HG03575 (cell line): ENCODE measurements around the gene SCUBE1.

Experiments used
- ATAC-seq: cut with Tn5 transposase; IDR thresholded peaks from one replicate; pipeline ENCODE4 v1.9.1; 2021; ENCODE audit not compliant: unreplicated experiment, insufficient number of reproducible peaks, low FRiP score; ENCODE audit errors: extremely low read depth

Gene SCUBE1

DNA sequence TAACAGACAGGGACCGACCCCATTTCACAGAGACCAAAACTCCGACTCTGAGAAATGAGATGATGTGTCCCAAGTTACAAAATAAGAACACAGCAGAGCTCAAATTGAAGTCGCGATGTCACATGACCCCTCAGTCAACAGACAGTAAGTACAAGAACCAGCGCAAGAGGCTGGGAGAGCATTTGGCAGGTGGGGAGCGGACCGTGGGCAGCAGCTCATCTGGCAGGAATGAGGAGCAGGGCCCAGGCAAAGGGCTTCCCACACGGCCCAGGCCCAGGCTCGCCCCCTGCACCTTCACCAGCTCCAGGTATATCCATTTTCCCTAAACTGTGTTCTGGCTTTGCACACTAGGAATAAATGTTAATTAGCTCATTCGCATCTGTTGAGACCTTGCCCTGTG, 34.3 kb downstream of the SCUBE1 start:
- no peak for ATAC-seq

DNA sequence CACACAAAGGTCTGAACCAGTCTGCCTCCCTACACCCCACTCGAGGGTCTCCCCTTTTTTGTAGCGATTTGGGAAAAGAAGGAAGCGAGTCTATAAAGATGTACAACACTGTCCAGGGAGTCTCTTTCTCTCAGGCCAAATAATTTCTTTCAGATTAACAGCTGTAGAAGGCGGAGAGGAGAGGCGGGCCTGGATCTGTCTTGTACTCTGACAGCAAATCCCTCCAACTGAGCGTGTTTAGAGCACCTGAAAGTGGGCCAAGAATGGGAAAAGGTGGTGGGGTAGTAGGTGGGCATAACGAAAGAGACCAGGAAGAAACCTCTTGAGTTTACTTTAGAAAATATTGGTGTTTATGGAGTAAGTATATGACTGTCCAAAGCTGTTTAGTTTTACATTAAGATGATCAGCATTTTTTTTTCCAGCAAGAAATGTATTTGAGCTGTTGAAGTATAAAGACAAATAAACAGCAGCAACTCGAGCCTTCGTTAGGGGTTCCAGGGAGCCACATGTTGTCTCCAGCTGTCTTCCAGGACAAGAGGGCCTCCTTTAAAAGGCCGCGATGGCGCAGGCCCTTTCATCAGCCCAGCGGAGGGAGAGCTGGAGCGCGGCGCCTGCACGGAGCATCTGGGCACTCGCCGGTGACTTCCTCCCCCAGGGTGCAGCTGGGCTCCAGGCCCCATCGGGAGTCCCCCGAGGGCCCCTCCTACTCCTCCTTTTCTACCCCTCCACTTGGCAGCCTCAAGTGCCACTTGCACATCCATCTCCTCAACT, 34.9 kb downstream of the SCUBE1 start:
- no peak for ATAC-seq

DNA sequence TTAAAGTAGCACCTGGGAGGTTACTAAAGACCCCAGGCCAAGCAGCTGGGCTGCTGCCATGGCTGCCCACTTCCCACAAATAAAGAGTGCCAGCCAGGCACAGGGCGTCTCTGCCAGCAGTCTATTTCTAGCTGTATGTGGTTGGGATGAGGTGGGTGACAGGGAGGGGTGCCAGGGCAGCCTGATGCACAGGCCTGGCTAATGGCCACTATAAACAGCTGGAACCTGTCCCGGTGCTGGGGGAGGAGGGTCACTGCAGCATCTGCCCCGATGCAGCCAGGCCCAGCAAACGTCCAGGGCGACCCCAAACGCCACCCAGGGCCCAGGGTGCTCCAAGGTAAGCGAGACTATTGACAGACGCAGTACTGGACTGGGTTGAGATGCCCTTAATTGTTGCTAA, 37.4 kb downstream of the SCUBE1 start:
- ATAC-seq: no peak

DNA sequence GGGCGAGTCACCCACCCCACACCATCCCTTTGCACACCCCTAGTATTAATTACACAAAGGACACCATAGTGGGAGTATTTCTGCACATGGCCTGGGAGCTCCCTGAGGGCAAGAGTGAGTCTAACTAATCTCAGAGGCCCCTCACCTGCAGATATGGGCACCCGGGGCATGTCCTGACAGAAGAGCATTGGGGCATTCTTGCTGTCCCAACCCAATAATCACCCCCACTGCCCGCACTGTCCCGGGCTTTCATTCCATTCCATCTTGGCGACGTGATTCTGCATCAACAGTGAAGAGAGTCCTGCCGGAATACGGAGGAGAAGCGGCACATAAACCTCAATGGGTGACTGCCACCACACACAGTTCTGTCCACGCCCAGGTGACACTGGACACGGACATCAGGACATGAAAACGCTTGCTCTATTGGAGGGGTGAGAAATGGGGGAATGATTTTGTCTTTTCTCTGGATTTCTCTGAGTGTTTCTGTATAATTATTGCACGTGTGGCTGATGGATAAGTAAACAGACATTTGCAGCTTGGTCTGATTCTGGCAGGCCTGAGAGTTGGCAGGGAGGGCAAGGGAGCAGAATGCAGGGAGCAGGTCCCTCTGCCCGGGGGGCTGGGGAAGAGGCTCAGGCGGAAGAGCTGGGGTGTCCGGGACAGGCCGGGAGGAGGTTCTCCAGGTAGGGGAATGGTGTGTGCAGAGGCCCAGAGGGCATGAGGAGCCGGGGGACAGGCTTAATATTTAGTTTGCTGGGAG, 38.2 kb downstream of the SCUBE1 start:
- no peak for ATAC-seq

DNA sequence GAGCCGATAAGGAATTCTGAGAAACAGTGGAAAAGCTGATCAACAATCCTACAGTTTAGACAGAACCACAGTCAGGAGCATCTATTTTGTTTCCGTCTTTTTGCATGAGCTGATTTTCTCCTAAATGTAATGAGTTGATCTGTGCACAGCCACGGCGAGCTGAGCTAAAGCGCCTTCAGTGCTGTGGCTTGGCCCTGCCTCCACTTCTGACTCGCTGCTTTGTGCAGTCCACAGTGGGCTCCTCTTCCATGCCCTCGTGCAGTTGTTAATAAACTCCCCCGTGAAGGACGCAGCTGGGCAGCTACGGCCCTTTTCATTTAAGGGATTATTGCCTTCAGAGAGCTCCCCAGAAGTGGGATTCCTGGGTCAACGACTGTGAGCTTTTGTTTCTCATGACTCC, 39.4 kb downstream of the SCUBE1 start:
- ATAC-seq: no peak

DNA sequence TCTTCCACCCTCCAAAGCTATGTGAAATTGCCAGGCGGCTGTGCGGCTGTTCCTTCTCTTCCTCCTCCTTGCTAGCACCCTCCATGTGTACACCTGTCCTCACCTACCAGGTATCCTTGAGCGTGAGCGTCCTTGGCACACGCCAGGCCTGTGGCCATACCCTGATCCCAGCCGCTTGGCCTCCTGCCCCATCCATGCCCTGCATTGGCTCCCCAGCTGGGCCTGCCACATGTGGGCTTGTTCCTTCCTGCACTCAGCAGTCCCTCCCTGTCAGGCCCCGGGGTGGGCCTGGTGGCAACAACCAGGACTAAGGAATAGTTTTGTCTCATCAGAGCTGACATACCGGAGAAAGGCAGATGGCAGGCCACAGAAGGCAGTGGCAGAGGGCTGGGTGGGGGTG, 40.0 kb downstream of the SCUBE1 start:
- ATAC-seq: no peak

DNA sequence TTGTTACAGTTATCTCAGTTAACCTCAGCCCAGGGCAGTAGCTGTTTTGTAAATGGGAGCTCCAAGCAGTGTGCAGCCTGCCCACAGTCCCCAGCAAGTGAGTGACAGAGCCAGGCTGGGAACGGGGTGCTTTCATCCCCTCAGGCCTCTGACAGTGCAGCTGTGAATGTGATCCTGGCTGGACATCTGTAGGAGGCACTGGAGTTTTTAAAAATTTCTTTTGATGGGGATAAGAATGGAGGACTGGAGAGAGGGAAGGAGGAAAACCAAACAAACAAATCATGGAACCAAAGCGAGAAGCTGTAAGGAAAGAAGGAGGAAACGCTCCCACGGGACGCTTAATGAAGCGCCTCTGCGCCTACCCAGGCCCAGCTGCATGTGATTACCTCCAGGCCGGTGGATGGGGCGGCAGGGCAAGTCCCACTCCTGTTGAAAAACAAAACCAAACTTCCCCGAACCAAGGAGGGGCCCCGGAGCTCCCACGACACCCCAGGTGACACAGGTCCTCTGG, 40.6 kb downstream of the SCUBE1 start:
- ATAC-seq: no peak

DNA sequence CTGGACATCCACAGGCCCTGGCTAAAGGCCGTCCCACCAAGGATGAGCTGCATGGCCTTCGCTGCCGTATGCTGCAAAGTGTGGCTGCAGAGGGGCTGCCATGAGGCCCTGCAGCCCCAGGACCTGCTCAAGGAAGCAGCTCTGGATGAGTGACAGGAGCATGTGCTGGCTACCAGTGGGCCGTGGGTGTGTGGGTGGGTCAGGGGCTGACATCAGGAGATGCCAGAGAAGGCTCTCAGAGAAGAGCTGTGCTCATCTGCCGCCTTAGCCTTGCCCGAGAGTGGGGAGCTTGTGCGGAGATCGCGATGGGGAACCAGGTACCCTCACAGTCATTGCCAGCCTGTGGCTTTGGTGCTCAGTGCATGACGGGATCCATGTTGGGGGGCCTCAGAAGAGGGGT, 41.3 kb downstream of the SCUBE1 start:
- no peak for ATAC-seq

DNA sequence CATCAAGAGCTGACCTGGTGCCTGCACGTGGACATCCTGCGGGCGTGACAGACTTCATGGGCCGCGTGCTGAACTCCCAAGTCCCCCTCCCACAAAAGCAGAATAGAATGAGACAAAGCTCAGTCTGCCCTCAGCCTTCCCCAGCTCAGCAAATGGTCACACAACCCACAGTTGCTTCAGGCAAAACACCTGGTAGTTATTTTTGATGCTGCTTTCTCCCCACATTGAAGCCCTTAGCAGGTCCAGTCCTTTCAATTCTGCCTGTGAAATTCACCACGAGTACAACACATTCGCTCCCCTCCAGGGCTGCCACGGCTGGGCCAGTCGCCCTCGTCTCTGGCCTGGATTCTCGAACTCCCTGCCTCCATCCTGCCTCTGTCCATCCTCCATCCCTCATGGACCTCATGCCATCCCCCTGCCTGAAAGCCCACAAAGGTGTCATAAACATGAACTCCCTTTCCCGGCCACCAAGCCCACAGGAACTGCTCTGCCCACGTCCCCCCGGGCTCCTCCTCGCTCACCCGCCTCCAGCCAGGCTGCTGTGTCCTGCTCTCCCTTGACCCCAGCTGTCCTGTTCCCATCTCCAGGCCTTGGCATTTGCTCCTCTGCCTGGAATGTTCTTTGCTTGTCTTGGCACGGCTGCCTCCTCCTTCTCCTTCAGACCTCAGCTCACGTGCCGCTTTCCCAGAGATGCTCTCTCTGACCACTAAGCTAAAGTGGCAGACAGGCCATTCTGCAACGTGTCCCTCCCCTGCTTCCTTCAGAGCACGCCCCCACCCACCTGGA, 42.1 kb downstream of the SCUBE1 start:
- no peak for ATAC-seq

DNA sequence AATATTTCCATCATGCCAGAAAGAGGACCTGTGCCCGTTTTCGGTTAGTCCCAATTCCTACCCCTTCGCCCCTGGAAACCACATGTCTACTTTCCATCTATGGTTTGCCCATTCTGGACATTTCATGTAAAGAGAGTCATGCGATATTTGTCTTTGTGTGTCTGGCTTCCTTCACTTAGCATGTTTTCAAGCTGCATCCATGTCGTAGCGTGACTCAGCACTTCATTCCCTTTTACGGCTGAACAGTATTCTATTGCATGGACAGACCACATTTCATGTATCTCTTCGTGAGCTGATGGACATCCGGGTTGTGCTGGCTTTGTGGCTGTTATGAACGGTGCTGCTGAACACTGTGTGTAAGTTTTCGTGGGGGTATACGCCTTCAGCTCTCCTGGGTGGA, 43.4 kb downstream of the SCUBE1 start:
- ATAC-seq: no peak

DNA sequence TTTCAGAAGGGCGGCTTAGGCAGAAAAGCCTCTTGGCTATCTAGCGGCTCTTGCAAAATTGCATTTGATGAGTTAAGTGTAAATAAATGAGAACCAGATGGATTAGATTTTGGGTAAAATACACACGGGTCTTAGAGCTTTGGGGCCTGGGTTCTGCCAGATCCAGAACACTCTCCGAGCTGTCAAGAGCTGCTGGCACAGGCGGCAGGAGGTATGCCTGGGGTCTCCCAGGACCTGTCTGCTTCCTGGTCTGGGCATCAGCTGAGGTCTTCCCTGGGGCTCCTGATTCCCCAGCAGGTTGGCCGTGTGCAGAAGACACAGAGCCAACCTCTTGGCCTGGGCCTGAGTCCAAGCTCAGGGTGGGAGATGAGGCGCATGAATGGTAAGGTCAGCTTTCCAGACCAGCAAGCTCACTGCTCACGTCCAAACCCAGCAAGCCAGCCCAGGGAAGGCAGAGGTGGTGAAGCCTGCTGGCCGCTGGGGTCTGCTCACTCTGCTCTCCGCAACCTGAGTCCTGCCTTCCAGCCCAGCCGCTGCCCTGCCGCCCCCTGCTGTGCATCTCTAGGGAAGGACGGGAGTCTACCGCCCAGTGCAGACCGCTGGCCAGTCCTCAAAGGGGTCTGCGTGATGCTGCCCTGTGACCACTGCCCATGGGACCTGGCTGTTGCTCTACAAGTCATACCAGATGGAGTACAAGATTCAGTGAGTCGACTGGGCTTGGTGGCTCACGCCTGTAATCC, 44.9 kb downstream of the SCUBE1 start:
- no peak for ATAC-seq

DNA sequence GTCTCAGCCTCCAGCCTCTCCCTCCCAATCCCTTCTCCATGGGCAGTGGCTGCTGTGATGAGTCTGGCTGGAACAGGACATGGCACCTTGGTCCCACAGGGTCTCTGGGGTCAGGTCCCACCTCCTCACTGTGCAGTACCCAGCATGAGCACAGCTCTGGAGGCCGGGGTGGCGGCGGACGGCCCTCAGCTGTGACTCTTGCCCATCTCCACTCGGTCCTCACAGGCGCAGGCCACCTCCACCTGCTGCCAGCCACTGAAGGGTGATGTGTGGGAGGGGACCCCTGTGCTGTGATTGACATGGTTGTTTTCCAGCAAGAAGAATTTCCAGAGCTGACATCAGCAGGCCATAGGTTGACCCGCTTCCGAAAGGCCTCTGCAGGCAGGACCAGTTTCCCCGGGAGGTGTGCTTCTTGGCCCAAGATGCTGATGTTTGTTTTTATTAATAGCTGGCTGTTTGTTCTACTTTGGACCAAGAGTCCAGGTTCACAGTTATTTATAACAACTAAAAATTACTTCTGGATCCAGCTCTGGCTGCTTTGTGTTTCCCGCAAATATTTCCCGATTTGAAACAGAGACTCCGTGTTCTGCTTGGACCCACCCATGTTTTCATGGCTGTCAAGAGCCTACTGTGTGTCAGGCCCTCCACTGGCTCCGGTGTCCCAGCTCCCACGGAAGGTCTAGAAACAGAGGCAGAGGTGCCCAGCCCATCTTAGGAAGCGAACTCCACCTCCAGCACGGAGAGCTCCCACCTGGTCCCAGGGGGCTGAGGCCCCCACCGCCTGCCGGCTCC, 45.7 kb downstream of the SCUBE1 start:
- no peak for ATAC-seq

DNA sequence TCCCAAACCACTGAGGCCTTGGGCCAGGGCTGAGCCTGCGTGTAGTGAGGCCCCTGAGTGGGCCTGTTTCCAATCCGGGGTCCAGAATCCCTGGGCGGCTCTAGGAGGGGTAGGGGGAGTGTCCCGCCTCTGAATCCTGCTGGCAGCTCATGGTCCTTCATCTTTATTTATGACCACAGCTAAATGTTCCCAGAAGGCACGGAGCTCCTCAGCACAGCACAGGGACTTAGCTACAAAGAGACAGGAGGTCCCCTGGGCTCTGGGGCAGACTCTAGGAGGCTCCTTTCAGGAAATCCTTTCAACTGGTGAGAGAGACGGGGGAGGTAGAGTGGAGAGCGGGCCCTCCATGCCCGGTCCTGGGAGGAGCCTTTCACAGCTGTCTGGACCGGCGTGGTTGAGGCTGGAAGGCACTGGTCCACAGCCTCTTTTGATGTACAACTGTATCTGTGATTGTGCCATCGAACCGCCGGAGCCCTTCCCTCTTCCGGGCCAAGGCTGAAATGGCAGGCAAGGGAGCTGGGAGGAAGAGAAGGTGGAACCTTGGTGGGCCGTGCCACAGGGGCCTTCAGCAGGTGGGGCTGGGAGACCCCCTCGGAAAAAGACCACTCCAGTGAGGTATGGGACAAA, 46.8 kb downstream of the SCUBE1 start:
- ATAC-seq: no peak

DNA sequence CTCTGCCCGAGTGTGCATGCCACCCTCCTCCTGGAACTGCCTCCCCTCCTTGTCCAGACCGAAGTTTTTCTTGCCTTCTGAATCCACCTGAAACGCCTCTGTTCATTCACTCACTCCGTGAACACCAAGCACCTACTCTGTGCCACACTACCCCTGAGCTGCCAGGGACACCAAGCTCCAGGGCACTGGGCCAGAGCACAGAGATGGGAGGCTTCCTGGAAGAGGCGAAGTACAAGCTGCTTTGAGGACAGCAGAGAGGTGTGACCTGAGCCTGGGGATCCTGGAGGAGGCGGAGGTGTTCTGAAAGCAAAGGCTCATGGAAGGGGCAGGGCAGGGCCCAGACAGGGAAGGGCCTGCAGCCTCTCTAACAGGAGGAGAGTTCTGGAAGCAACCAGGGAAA, 47.5 kb downstream of the SCUBE1 start:
- ATAC-seq: no peak

DNA sequence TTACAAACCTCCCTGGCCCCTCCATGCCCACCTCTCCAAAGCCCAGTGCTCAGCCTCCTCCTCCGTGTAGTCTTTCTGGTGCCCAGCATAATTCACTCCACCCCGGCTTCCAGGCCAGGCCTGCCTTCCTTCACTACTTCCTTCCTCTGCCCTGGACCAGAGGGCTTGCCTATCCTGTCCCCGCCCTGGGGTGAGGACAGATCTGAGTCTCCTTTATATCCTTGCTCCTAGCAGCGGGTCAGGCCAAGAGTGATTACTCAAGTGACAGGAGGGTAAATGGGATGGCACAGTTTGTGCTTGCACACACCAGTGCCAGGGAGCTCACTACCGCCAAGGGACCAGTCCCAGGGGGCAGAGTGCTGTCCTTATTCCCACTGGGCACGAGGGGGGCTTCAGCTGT, 48.0 kb downstream of the SCUBE1 start:
- ATAC-seq: no peak

DNA sequence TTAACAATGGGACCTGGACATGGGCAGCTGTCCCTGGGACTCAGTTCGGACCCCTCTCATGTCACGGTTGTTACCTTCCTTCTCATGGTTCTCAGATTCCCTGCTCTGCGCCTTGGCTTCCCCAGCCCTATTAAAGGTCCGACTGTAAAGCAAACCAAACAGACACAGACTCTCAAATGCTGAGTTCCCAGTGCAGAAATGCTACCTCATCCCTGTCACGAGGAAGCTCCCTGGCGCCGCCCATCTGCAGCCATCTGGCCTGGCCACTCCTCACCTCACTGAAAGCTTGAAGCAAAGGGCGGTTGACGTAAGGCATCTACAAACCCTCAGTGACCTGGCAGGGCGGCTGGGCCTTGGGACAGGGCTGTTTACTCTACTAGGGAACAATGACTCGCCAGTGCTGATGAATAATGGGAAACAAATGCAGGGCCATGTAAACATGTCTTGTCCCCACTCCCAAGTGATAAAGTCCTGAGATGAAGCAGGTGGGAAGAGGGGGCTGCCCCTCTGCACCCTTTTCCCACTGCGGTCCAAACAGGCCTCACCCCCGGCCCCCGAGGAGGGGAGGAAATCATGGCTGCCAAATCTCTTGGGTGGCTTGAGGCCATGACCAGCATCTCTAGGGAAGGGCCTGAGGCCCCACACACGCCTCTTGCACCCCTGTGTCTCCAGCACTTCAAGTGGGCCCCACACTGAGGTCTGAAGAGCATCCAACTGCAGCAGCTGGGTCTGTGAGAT, 49.3 kb downstream of the SCUBE1 start:
- no peak for ATAC-seq

DNA sequence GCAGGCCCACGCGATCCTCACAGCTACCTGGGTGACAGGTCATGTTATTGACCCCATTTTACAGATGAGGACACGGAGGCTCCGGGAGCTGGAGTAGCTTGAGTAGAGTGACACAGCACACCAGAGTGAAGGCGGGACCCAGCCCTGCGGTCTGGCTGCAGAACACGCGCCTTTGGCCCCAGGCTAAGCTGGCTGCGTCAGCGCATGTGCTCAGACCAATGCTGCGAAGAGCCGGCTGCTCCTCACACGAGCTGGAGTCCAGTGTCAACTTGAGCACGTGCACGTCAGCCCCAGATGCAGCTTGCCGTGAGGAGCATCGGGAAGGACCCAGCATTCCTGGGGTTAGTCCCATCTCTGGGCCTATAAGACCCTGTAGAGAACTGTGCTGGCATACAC, 49.9 kb downstream of the SCUBE1 start:
- ATAC-seq: no peak
